IPS DF 6.9 (cell line): Measurements from ENCODE around the gene BGLAP.

Experiments used
- DNase-seq: peaks from one replicate; pipeline ENCODE4 v3.0.0-alpha.2; 2013; ENCODE audit warnings: low read depth, low spot score
- H3K27ac ChIP-seq: one replicate; pipeline ENCODE4 v1.5.1; 2013; ENCODE audit warnings: low read length, control low read depth
- H3K27me3 ChIP-seq: 2 replicates; pipeline ENCODE4 v1.6.1; 2013; ENCODE audit warnings: mild to moderate bottlenecking, low read length; ENCODE audit not compliant: control insufficient read depth, insufficient read depth
- H3K36me3 ChIP-seq: 2 replicates; pipeline ENCODE4 v1.6.1; 2013; ENCODE audit warnings: low read length; ENCODE audit not compliant: control insufficient read depth, insufficient read depth
- H3K4me1 ChIP-seq: 2 replicates; pipeline ENCODE4 v1.6.1; 2013; ENCODE audit warnings: low read length; ENCODE audit not compliant: control insufficient read depth, insufficient read depth
- H3K4me3 ChIP-seq: 2 replicates; pipeline ENCODE4 v1.5.1; 2013; ENCODE audit warnings: mild to moderate bottlenecking, low read length
- H3K9me3 ChIP-seq: 2 replicates; pipeline ENCODE4 v1.6.1; 2013; ENCODE audit warnings: low read length, inconsistent platforms; ENCODE audit not compliant: control insufficient read depth, insufficient read depth
- WGBS: extraction: QIAGEN DNeasy Blood & Tissue Kit; methylation state at CpG from one replicate; pipeline ENCODE4 v1.1.7; 2013; ENCODE audit warnings: mixed read lengths, missing lambda C conversion rate; ENCODE audit not compliant: insufficient read length, insufficient coverage; 5-methylcytosine and 5-hydroxymethylcytosine counted together

The BGLAP gene

DNA sequence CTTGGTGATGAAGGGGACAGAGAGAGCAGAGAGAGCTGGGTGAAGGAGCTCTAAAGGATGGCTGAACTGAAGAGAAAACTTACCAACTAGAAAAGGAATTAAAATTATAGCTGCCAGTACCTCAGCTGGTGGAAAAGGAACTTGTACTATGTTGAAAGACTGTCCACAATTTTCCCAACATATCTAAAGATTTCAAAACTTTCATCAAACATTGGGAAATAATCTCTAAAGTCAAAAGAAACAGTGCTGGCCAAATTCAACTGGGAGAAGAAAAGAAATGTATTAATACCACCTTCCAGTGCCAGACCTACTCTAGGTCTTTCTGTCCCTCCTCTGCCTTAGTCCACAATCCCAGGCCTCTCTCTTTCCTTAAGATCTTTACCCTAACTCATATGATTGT, 34.5 kb downstream of the BGLAP start:
- DNase-seq, result no peak
- peaks cover 41% of the 10 kb centered on the region; the same call in 1 of the 2 replicates for H3K36me3 ChIP-seq

DNA sequence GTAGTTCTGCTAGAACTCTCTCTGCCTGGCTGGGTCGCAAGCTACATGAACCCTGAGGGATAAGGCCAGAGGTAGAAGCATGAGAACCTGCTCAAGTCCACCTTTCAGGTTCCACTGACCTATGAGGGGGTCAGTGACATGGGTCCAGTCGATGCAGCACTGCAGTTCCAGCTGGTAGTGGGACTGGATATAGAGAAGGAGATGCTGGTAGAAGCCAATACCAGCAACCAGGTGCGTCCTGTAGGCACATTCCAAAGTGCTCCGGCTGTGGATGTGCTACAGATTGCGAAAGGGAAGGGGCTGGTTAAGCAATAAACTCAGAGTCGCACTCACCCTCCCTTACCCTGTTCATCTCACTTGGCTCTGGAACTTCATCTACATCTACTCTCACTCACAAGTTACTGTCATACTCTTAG, 35.0 kb downstream of the BGLAP start:
- Histone ChIP-seq H3K4me3 (no peak overlapping the region), H3K9me3 (no peaks in the 10 kb centered on the region), H3K27me3 (no peaks in the 10 kb centered on the region), H3K4me1 (no peaks in the 10 kb centered on the region), H3K36me3 (peaks cover 40% of the 10 kb centered on the region; the same call in 1 of the 2 replicates), H3K27ac (no peak overlapping the region)
- no peak for DNase-seq
- WGBS, result no CpG with 5 or more reads among the region's 6 CpGs

More for the DNA sequence above, 34.5 kb downstream of the BGLAP start:
- no peaks in the 10 kb centered on the region for H3K9me3 ChIP-seq
- H3K4me1 ChIP-seq, result no peaks in the 10 kb centered on the region
- no peak overlapping the region for H3K27ac ChIP-seq
- H3K27me3 ChIP-seq, result no peaks in the 10 kb centered on the region
- no peak overlapping the region for H3K4me3 ChIP-seq

DNA sequence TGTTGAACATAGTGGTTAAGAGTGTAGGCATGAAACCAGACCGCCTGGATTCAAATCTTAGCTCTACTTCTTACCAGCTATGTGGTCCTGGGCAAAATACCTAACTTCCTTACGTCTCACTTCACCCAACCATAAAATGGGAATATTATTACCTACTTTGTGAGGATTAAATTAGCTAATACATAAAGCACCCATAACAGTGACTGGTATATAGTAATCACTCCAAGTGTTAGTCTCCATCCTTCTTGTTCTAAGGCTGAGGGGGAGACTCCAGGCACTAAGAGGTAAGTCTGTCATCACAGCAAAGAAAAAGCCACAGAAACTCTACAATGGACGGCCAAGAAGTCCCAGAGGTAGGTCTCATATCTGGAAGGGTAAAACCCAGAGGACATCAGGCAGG, 37.9 kb downstream of the BGLAP start:
- H3K27me3 ChIP-seq, result no peaks in the 10 kb centered on the region
- no CpG with 5 or more reads among the region's 3 CpGs for WGBS
- H3K4me1 ChIP-seq, result no peaks in the 10 kb centered on the region
- no peak overlapping the region for H3K4me3 ChIP-seq
- DNase-seq, result no peak
- H3K27ac ChIP-seq, result no peak overlapping the region
- H3K9me3 ChIP-seq, result no peaks in the 10 kb centered on the region
- H3K36me3 ChIP-seq, result peaks cover 26% of the 10 kb centered on the region; the same call in 1 of the 2 replicates

DNA sequence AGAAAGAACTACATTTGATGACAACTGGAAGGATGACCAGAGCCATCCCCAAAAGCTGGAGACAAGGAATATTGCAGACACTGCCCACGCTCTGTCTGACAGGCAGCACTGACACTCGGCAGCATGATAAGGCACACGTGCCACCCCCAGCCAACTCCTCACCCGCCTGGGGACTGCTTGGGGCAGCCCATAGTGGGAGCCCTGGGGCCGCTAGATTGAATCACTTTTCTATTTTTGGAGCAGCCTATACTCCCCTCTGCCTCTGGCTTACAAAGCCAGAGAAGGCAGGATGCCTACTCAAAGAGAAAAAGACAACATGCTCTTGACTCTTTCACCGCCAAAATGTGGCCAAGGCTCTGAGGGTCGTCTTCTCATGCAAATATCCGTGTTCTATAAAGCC, 39.3 kb downstream of the BGLAP start:
- no peaks in the 10 kb centered on the region for H3K4me1 ChIP-seq
- H3K27me3 ChIP-seq, result no peaks in the 10 kb centered on the region
- DNase-seq, result no peak
- H3K36me3 ChIP-seq, result peaks cover 18% of the 10 kb centered on the region; the same call in 1 of the 2 replicates
- H3K27ac ChIP-seq, result no peak overlapping the region
- H3K4me3 ChIP-seq, result peak overlapping the region; percentile 88; the same call in 1 of the 2 replicates
- H3K9me3 ChIP-seq, result no peaks in the 10 kb centered on the region
- WGBS, result no CpG with 5 or more reads among the region's 8 CpGs

GRCh38 chr1:156281693-156282478, 39.9 kb downstream of the BGLAP start:
- DNase-seq, result peak; percentile 37
- no peak overlapping the region for H3K27ac ChIP-seq
- no peaks in the 10 kb centered on the region for H3K4me1 ChIP-seq
- peaks cover 14% of the 10 kb centered on the region; the same call in 1 of the 2 replicates for H3K36me3 ChIP-seq
- no peaks in the 10 kb centered on the region for H3K9me3 ChIP-seq
- H3K4me3 ChIP-seq, result peak overlapping the region; percentile 88; the same call in 1 of the 2 replicates
- no CpG with 5 or more reads among the region's 22 CpGs for WGBS
- H3K27me3 ChIP-seq, result no peaks in the 10 kb centered on the region

DNA sequence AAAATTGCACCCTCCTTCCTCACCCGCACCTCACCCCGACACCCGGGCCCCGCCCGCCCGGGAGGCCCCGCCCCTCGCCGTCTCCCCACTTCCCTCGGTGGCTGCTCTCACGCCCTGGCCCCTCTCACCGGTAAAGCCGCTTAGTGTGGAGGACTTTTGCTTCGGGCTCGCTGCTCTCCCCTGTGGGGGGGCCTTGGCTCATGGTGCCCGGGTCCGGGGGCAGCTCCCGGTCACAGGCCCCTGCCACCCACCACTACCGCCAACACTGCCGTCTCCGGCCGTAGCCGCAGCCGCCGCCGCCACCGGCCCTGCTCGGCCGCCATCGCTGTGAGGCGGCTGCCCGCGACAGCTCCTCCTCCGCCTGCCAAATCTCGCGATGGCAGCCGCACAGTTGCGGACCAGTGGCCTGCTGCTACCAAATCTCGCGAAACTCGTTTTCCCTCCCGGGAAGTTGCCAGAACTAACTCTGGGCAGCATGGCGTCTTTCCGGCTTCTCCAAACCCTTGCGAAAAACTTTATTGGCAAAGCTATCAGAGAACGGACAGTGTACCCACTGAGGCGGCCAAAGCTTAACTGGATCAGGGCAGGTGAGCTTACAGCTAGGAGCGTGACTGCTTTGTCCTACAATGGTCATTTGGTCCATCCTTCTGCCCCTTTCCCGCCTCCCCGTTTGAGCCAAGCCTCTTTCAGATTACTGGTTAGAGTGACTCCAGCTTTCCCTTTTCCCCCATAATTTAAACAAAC, 40.7 kb downstream of the BGLAP start, which contains the start of gene SMG5:
TSS of gene SMG5 (minus strand) at position 347 of the 744 bp plus-strand sequence. CDS start at position 202, 145 bp downstream.
- Histone ChIP-seq H3K9me3 (no peaks in the 10 kb centered on the region), H3K4me1 (no peaks in the 10 kb centered on the region), H3K36me3 (peaks cover 10% of the 10 kb centered on the region; the same call in 1 of the 2 replicates), H3K27ac (no peak within 1 kb of the TSS), H3K4me3 (peak within 1 kb of the TSS; percentile 88), H3K27me3 (no peaks in the 10 kb centered on the region)
- peak; percentile 99 for DNase-seq
- no CpG with 5 or more reads among the region's 50 CpGs for WGBS

DNA sequence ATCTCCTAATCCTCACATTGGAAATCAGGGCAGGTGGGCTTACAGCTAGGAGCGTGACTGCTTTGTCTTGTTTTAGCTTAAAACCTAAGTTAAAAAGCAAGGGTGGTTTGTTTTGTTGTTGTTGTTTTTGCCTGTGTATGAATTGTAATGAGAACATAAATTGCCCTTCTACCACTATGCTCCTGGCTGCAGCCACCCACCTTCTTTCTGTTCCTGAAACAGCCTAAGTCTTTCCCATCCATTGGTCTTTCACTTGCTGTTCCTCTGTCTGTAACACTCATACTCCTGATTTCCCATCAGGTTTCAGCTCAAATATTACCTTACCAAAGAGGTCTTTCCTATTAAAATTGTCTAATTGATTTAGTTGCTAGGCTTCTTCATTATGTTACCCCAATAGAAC, 41.5 kb downstream of the BGLAP start:
- Histone ChIP-seq H3K27ac (no peak overlapping the region), H3K9me3 (no peaks in the 10 kb centered on the region), H3K36me3 (peaks cover 6% of the 10 kb centered on the region; the same call in 1 of the 2 replicates), H3K4me1 (no peaks in the 10 kb centered on the region), H3K4me3 (peak overlapping the region; percentile 44; the same call in 1 of the 2 replicates), H3K27me3 (no peaks in the 10 kb centered on the region)
- WGBS, result no CpG with 5 or more reads among the region's 1 CpG
- DNase-seq, result no peak

- no CpG with 5 or more reads among the region's 7 CpGs for WGBS
- Histone ChIP-seq H3K4me1 (no peaks in the 10 kb centered on the region), H3K27me3 (no peaks in the 10 kb centered on the region), H3K36me3 (0 out of 2 replicates have a peak, but pooled peaks cover 2% of the 10 kb centered on the region), H3K27ac (no peak within 1 kb of the TSS), H3K9me3 (no peaks in the 10 kb centered on the region), H3K4me3 (peak within 1 kb of the TSS; percentile 44; the same call in 1 of the 2 replicates)
- no peak for DNase-seq
Measured at GRCh38 chr1:156284112-156284511, 42.1 kb downstream of the BGLAP start, which contains the start of gene TMEM79. Gene TMEM79 (plus strand): TSS chr1:156284325. CDS start chr1:156285227, 902 bp downstream.

GRCh38 chr1:156284757-156285156, 42.8 kb downstream of the BGLAP start:
- H3K36me3 ChIP-seq, result 0 out of 2 replicates have a peak, but pooled peaks cover 2% of the 10 kb centered on the region
- no peaks in the 10 kb centered on the region for H3K9me3 ChIP-seq
- no peak overlapping the region for H3K27ac ChIP-seq
- no peak overlapping the region for H3K4me3 ChIP-seq
- H3K4me1 ChIP-seq, result no peaks in the 10 kb centered on the region
- H3K27me3 ChIP-seq, result no peaks in the 10 kb centered on the region
- no peak for DNase-seq
- no CpG with 5 or more reads among the region's 4 CpGs for WGBS

- no CpG with 5 or more reads among the region's 21 CpGs for WGBS
- H3K27ac ChIP-seq, result no peak overlapping the region
- no peak overlapping the region for H3K4me3 ChIP-seq
- H3K27me3 ChIP-seq, result no peaks in the 10 kb centered on the region
- no peak for DNase-seq
- no peaks in the 10 kb centered on the region for H3K9me3 ChIP-seq
- 0 out of 2 replicates have a peak, but pooled peaks cover 2% of the 10 kb centered on the region for H3K36me3 ChIP-seq
- no peaks in the 10 kb centered on the region for H3K4me1 ChIP-seq
Measured at GRCh38 chr1:156285437-156285836, 43.5 kb downstream of the BGLAP start.
